ENCODE results near the gene TESK2.
A peak's percentile ranks its signal among the peaks of the same experiment; 100 is the strongest.
"Not testable (repeated sequence)": the region's sequence is repeated elsewhere in the genome, so short reads cannot be mapped to it uniquely, and the experiment has no call there.

Gene TESK2

GRCh38 chr1:45490626-45491486, at the start of gene TESK2:
Gene TESK2 (minus strand): TSS chr1:45491163. CDS start chr1:45457785, 33,378 bp downstream.
- peak within 1 kb of the TSS; percentile 79 for H3K4me3 ChIP-seq (ENCODE audit: insufficient read length, low read depth)
- H3K9ac ChIP-seq (ENCODE audit: insufficient read length, low read depth) = peak within 1 kb of the TSS; percentile 91
- H3K9me3 ChIP-seq (ENCODE audit: insufficient read depth, low read length) = peaks cover 11% of the 10 kb centered on the region; the same call in 1 of the 2 replicates
- peak; percentile 99 for DNase-seq (ENCODE audit: low read depth, low spot score)
- TF ChIP-seq SUZ12 (IDR thresholded peaks at IDR 0.05; ENCODE audit: extremely low read depth, insufficient read depth, insufficient read length) = no peak
- no peak for TF ChIP-seq YY1 (IDR thresholded peaks at IDR 0.05; ENCODE audit: insufficient read depth, insufficient read length)
- TF ChIP-seq ZNF274 (IDR thresholded peaks at IDR 0.05; ENCODE audit: low read depth, low read length) = no peak
- peaks cover 3% of the 10 kb centered on the region for H3K4me1 ChIP-seq (ENCODE audit: insufficient read depth, insufficient read length)
- no peaks in the 10 kb centered on the region for H3K36me3 ChIP-seq (ENCODE audit: insufficient read depth, insufficient read length, low read length)
- H3K27me3 ChIP-seq (ENCODE audit: insufficient read depth, insufficient read length) = peaks cover 14% of the 10 kb centered on the region

GRCh38 chr1:45536886-45537285, 45.9 kb upstream of the TESK2 start:
- H3K4me1 ChIP-seq (ENCODE audit: insufficient read depth, insufficient read length) = no peaks in the 10 kb centered on the region
- no peaks in the 10 kb centered on the region for H3K36me3 ChIP-seq (ENCODE audit: insufficient read depth, insufficient read length, low read length)
- no peak overlapping the region for H3K9ac ChIP-seq (ENCODE audit: insufficient read length, low read depth)
- no peak for TF ChIP-seq ZNF274 (IDR thresholded peaks at IDR 0.05; ENCODE audit: low read depth, low read length)
- TF ChIP-seq SUZ12 (IDR thresholded peaks at IDR 0.05; ENCODE audit: extremely low read depth, insufficient read depth, insufficient read length) = no peak
- no peak for TF ChIP-seq YY1 (IDR thresholded peaks at IDR 0.05; ENCODE audit: insufficient read depth, insufficient read length)
- H3K9me3 ChIP-seq (ENCODE audit: insufficient read depth, low read length) = no peaks in the 10 kb centered on the region
- H3K4me3 ChIP-seq (ENCODE audit: insufficient read length, low read depth) = no peak overlapping the region
- no peaks in the 10 kb centered on the region for H3K27me3 ChIP-seq (ENCODE audit: insufficient read depth, insufficient read length)
- DNase-seq (ENCODE audit: low read depth, low spot score) = no peak

- Histone ChIP-seq H3K9me3 (ENCODE audit: insufficient read depth, low read length) (no peaks in the 10 kb centered on the region), H3K4me1 (ENCODE audit: insufficient read depth, insufficient read length) (no peaks in the 10 kb centered on the region), H3K36me3 (ENCODE audit: insufficient read depth, insufficient read length, low read length) (no peaks in the 10 kb centered on the region), H3K9ac (ENCODE audit: insufficient read length, low read depth) (no peak overlapping the region), H3K4me3 (ENCODE audit: insufficient read length, low read depth) (no peak overlapping the region), H3K27me3 (ENCODE audit: insufficient read depth, insufficient read length) (no peaks in the 10 kb centered on the region)
- DNase-seq (ENCODE audit: low read depth, low spot score) = no peak
- no peak for TF ChIP-seq YY1 (IDR thresholded peaks at IDR 0.05; ENCODE audit: insufficient read depth, insufficient read length)
- TF ChIP-seq ZNF274 (IDR thresholded peaks at IDR 0.05; ENCODE audit: low read depth, low read length) = no peak
- no peak for TF ChIP-seq SUZ12 (IDR thresholded peaks at IDR 0.05; ENCODE audit: extremely low read depth, insufficient read depth, insufficient read length)
Observed at GRCh38 chr1:45535988-45536766, 45.2 kb upstream of the TESK2 start.

GRCh38 chr1:45531873-45532272, 40.9 kb upstream of the TESK2 start:
- TF ChIP-seq YY1 (IDR thresholded peaks at IDR 0.05; ENCODE audit: insufficient read depth, insufficient read length) = no peak
- no peak for TF ChIP-seq ZNF274 (IDR thresholded peaks at IDR 0.05; ENCODE audit: low read depth, low read length)
- no peak for TF ChIP-seq SUZ12 (IDR thresholded peaks at IDR 0.05; ENCODE audit: extremely low read depth, insufficient read depth, insufficient read length)
- DNase-seq (ENCODE audit: low read depth, low spot score) = no peak
- H3K9ac ChIP-seq (ENCODE audit: insufficient read length, low read depth) = no peak overlapping the region
- no peak overlapping the region for H3K4me3 ChIP-seq (ENCODE audit: insufficient read length, low read depth)
- H3K27me3 ChIP-seq (ENCODE audit: insufficient read depth, insufficient read length) = no peaks in the 10 kb centered on the region
- no peaks in the 10 kb centered on the region for H3K9me3 ChIP-seq (ENCODE audit: insufficient read depth, low read length)
- H3K4me1 ChIP-seq (ENCODE audit: insufficient read depth, insufficient read length) = no peaks in the 10 kb centered on the region
- no peaks in the 10 kb centered on the region for H3K36me3 ChIP-seq (ENCODE audit: insufficient read depth, insufficient read length, low read length)

GRCh38 chr1:45530632-45531135, 39.7 kb upstream of the TESK2 start:
- no peaks in the 10 kb centered on the region for H3K4me1 ChIP-seq (ENCODE audit: insufficient read depth, insufficient read length)
- no peak overlapping the region for H3K9ac ChIP-seq (ENCODE audit: insufficient read length, low read depth)
- DNase-seq (ENCODE audit: low read depth, low spot score) = no peak
- no peak overlapping the region for H3K4me3 ChIP-seq (ENCODE audit: insufficient read length, low read depth)
- no peaks in the 10 kb centered on the region for H3K36me3 ChIP-seq (ENCODE audit: insufficient read depth, insufficient read length, low read length)
- TF ChIP-seq YY1 (IDR thresholded peaks at IDR 0.05; ENCODE audit: insufficient read depth, insufficient read length) (no peak), SUZ12 (IDR thresholded peaks at IDR 0.05; ENCODE audit: extremely low read depth, insufficient read depth, insufficient read length) (no peak), ZNF274 (IDR thresholded peaks at IDR 0.05; ENCODE audit: low read depth, low read length) (no peak)
- H3K27me3 ChIP-seq (ENCODE audit: insufficient read depth, insufficient read length) = no peaks in the 10 kb centered on the region
- no peaks in the 10 kb centered on the region for H3K9me3 ChIP-seq (ENCODE audit: insufficient read depth, low read length)

- peaks cover 1% of the 10 kb centered on the region for H3K36me3 ChIP-seq (ENCODE audit: insufficient read depth, insufficient read length, low read length)
- H3K9ac ChIP-seq (ENCODE audit: insufficient read length, low read depth) = no peak overlapping the region
- no peak overlapping the region for H3K4me3 ChIP-seq (ENCODE audit: insufficient read length, low read depth)
- H3K4me1 ChIP-seq (ENCODE audit: insufficient read depth, insufficient read length) = peaks cover 3% of the 10 kb centered on the region
- DNase-seq (ENCODE audit: low read depth, low spot score) = no peak
- H3K27me3 ChIP-seq (ENCODE audit: insufficient read depth, insufficient read length) = no peaks in the 10 kb centered on the region
- TF ChIP-seq YY1 (IDR thresholded peaks at IDR 0.05; ENCODE audit: insufficient read depth, insufficient read length) = no peak
- no peak for TF ChIP-seq SUZ12 (IDR thresholded peaks at IDR 0.05; ENCODE audit: extremely low read depth, insufficient read depth, insufficient read length)
- no peak for TF ChIP-seq ZNF274 (IDR thresholded peaks at IDR 0.05; ENCODE audit: low read depth, low read length)
- no peaks in the 10 kb centered on the region for H3K9me3 ChIP-seq (ENCODE audit: insufficient read depth, low read length)
Observed at GRCh38 chr1:45526135-45526644, 35.2 kb upstream of the TESK2 start.

- not testable (repeated sequence) for H3K4me1 ChIP-seq (ENCODE audit: insufficient read depth, insufficient read length); H3K27me3 ChIP-seq (ENCODE audit: insufficient read depth, insufficient read length)
- H3K36me3 ChIP-seq (ENCODE audit: insufficient read depth, insufficient read length, low read length) = peaks cover 19% of the 10 kb centered on the region
Observed at GRCh38 chr1:45523975-45524374, 33.0 kb upstream of the TESK2 start.

GRCh38 chr1:45523516-45523915, 32.6 kb upstream of the TESK2 start:
- peaks cover 24% of the 10 kb centered on the region for H3K36me3 ChIP-seq (ENCODE audit: insufficient read depth, insufficient read length, low read length)
- H3K4me1 ChIP-seq (ENCODE audit: insufficient read depth, insufficient read length); H3K9ac ChIP-seq (ENCODE audit: insufficient read length, low read depth); H3K27me3 ChIP-seq (ENCODE audit: insufficient read depth, insufficient read length); H3K4me3 ChIP-seq (ENCODE audit: insufficient read length, low read depth); DNase-seq (ENCODE audit: low read depth, low spot score); H3K9me3 ChIP-seq (ENCODE audit: insufficient read depth, low read length): not testable (repeated sequence)

More at GRCh38 chr1:45523975-45524374, 33.0 kb upstream of the TESK2 start:
- H3K9me3 ChIP-seq (ENCODE audit: insufficient read depth, low read length); DNase-seq (ENCODE audit: low read depth, low spot score); H3K9ac ChIP-seq (ENCODE audit: insufficient read length, low read depth); H3K4me3 ChIP-seq (ENCODE audit: insufficient read length, low read depth): not testable (repeated sequence)
